ENCODE results near the gene MBP.

MBP gene

DNA sequence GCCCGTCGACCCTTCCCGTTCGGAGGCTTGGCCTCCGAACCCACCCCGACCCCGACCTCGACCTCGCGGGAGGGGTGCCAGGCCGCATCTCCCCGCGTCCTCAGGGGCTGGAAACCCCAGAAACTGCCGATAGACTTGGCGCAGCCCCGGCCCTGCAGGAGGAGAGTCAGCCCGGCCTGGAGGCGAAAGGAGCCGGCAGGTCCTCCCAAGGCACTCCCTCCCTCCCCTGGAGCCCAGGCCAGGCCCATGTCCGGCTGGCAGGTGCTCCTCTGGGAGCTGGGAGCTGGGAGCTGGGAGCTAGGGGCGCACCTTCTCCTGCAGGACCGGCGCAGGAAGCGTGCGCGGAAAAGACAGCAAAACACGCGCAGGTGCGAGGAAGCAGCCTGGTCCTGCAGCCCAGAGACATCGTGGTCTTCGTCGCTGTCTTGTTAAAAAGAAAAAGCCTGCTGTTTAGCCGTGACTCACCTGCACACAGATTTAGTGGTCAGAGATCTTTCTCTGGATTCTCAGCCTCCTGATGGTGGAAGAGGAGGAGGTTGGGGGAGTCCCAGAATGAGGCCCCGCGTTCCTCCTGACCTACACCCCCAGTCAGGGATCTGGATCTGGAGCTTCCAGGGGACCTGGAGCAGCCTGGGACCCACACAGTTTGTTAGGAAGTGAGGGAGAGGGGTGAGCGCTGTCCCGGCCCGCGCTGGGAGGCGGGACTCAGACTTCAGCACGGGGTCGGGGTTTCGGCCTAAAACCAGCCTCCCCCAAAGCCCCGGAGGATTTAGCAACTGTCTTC lies 660 bp upstream of the MBP start:
- Histone ChIP-seq H3K4me1 (ENCODE audit: control insufficient read depth in 1 of 2, insufficient read depth in 1 of 2, low read depth in 1 of 2, low read length in 1 of 2) (peaks cover 41 to 43% of the 10 kb centered on the region in 2 experiments), H3K27me3 (no peaks in the 10 kb centered on the region), H3K4me3 (ENCODE audit: low read depth in 1 of 2, low read length in 1 of 2) (peak overlapping the region; percentile 89 to 94), H3K9me3 (no peaks in the 10 kb centered on the region), H3K36me3 (peaks cover 14% of the 10 kb centered on the region), H3K27ac (peak overlapping the region; percentile 100)
- TF ChIP-seq, protein P1, sequence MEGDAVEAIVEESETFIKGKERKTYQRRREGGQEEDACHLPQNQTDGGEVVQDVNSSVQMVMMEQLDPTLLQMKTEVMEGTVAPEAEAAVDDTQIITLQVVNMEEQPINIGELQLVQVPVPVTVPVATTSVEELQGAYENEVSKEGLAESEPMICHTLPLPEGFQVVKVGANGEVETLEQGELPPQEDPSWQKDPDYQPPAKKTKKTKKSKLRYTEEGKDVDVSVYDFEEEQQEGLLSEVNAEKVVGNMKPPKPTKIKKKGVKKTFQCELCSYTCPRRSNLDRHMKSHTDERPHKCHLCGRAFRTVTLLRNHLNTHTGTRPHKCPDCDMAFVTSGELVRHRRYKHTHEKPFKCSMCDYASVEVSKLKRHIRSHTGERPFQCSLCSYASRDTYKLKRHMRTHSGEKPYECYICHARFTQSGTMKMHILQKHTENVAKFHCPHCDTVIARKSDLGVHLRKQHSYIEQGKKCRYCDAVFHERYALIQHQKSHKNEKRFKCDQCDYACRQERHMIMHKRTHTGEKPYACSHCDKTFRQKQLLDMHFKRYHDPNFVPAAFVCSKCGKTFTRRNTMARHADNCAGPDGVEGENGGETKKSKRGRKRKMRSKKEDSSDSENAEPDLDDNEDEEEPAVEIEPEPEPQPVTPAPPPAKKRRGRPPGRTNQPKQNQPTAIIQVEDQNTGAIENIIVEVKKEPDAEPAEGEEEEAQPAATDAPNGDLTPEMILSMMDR (IDR thresholded peaks at IDR 0.05) = no peak

DNA sequence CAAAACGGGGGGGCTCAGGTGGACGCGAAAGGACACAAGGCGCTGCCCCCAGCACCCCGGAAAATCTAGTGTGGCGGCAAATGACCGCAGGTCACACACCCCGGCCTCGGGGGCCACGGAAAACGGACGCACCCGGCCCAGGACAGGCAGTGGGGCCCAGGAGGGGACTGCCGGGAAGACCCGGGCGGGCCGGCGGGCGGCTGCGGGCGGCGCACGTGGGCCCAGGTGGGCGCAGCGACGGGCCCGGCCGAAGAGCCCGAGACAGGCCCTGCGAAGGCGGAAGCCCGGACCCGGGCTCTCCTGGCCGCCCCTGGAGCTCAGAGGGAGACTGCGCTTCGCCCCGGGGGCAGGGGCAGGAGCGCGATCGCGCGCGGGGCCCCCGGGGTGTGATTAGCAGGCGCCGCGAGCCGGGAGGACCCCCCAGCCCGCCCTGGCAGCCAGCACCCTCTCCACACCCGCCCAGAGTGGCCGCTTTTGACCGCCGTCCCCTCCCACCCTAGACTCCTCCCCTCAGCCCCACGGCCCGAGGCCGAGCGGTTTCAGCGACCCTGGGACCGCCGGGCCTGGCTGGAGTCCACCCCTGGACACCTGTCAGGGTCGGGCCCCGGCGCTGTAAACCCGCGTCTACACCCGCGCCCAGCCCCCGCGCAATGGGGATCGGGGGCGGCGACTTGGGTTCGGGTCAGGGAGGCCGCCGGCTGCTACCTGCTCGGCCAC lies 773 bp downstream of the MBP start:
- Histone ChIP-seq H3K36me3 (peaks cover 14% of the 10 kb centered on the region), H3K4me3 (ENCODE audit: low read depth in 1 of 2, low read length in 1 of 2) (peak overlapping the region; percentile 89 to 94), H3K27me3 (no peaks in the 10 kb centered on the region), H3K27ac (peak overlapping the region; percentile 100), H3K4me1 (ENCODE audit: control insufficient read depth in 1 of 2, insufficient read depth in 1 of 2, low read depth in 1 of 2, low read length in 1 of 2) (peaks cover 55 to 57% of the 10 kb centered on the region in 2 experiments), H3K9me3 (no peaks in the 10 kb centered on the region)
- TF ChIP-seq, protein P1 (IDR thresholded peaks at IDR 0.05) = no peak

DNA sequence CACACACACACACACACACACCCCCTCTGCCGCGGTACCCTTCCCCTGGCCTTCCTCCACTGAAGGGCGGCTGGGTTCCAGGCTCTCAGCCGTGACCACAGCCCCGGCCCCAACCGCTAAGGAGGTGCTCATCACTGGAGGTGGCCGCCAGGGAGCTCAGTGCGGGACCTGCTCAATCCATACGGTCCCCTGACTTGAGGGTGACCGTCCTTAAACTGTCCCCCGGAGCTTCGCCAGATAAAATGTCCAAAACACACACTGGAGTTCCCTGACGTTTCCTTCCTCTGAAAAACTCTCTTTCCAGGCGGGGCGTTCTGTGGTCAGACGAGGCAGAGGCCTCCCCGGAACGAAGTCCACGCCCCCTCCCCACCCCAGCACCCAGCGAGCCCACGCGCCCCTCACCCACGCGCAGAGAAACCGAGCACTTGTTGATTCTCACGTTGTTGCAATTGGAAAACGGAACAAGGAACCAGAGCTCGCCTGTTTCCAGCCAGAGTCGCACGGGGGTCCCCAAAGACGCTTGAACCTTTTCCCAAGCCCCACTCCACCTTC lies 1.4 kb downstream of the MBP start:
- H3K36me3 ChIP-seq = peaks cover 14% of the 10 kb centered on the region
- H3K4me1 ChIP-seq (ENCODE audit: control insufficient read depth in 1 of 2, insufficient read depth in 1 of 2, low read depth in 1 of 2, low read length in 1 of 2) = peaks cover 62 to 63% of the 10 kb centered on the region in 2 experiments
- H3K4me3 ChIP-seq (ENCODE audit: low read depth in 1 of 2, low read length in 1 of 2) = peak overlapping the region; percentile 89 to 94
- TF ChIP-seq, protein P1 (IDR thresholded peaks at IDR 0.05) = no peak
- peak overlapping the region; percentile 100 for H3K27ac ChIP-seq
- no peaks in the 10 kb centered on the region for H3K9me3 ChIP-seq
- H3K27me3 ChIP-seq = no peaks in the 10 kb centered on the region

DNA sequence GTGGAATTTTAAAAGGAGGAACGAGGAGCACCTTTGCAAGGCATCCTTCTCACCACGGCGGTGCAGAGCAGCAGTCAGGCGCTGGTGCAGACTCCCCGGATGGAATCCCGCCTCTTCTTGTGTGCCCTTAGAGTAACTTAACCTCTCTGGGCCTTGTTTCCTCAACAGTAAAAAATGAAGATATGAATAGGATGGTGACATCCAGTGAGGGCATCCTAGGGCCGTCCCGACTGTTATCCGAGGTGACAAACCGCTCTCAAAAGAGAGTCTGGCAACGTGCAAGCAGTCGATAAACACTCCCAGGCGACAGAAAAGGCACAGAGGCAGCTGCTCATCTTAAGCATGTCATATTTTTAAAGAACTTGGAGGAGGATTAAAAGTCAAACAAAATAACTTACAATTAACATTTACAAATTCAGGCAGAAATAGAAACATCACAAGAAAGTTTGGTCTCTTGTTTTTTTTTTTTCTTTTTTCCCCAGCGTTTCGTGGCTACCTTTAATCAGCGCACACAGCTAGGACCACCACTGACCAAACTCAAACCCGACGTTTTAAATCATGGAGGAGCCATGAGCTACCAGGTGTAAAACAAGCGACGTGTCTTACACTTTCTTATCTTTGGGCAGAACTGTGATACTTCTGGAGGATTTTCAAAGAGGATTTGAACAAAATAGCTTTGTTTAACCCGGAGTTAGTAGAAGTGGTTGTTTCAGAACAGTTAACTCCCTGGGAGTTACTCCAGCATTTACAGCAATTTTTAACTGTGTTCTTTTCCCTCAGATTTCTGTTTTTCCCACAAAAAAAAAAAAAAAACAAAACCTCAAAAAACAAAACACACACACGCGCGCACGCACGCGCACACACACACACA lies 2.1 kb downstream of the MBP start:
- Histone ChIP-seq H3K4me1 (ENCODE audit: control insufficient read depth in 1 of 2, insufficient read depth in 1 of 2, low read depth in 1 of 2, low read length in 1 of 2) (peaks cover 67 to 70% of the 10 kb centered on the region in 2 experiments), H3K27me3 (no peaks in the 10 kb centered on the region), H3K4me3 (ENCODE audit: low read depth in 1 of 2, low read length in 1 of 2) (peak overlapping the region; percentile 89 to 94), H3K9me3 (no peaks in the 10 kb centered on the region), H3K36me3 (peaks cover 14% of the 10 kb centered on the region), H3K27ac (peak overlapping the region; percentile 100)
- TF ChIP-seq, protein P1 (IDR thresholded peaks at IDR 0.05) = no peak

DNA sequence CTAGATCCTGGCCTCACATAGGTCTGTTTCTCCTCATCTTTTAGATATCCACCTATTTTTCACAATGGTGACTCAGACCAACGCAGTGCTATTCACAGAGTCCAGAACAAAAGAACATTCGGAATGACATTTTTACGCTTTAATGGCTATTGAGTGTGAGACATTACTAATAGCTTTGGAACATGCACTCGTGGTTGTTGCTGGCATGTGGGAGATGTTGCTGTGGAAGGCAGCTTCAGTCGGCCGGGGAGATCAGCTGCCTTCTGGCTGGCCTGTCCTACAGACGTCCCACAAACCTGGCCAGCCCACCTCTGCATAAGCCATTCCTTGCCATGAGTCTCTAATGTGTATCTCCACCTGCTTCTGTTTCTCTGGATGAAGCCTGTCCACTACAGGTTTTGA lies 3.4 kb downstream of the MBP start:
- H3K27ac ChIP-seq = peak overlapping the region; percentile 100
- TF ChIP-seq, protein P1 (IDR thresholded peaks at IDR 0.05) = no peak
- H3K27me3 ChIP-seq = no peaks in the 10 kb centered on the region
- peaks cover 14% of the 10 kb centered on the region for H3K36me3 ChIP-seq
- peaks cover 77 to 80% of the 10 kb centered on the region in 2 experiments for H3K4me1 ChIP-seq (ENCODE audit: control insufficient read depth in 1 of 2, insufficient read depth in 1 of 2, low read depth in 1 of 2, low read length in 1 of 2)
- H3K4me3 ChIP-seq (ENCODE audit: low read depth in 1 of 2, low read length in 1 of 2) = peak overlapping the region; percentile 89 to 94
- no peaks in the 10 kb centered on the region for H3K9me3 ChIP-seq

Data from neutrophil (primary cell).